ENCODE data around the gene XYLT1.

DNA sequence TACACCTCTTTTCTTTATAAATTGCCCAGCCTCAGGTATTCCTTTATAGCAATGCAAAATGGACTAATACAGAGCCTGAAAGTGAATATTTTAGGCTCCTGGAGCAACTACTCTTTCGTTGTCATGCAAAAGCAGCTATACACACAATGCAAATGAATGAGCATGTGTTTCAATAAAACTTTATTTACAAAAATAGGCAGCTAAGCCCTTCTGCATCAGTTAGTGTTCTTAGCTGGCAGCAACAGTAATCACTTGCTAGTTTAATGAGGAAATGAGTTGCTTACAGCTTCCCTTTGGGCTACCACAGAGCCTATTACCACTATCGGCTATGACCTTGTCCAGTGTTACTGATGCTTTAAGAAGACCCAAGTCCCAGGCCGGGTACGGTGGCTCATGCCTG lies 402.9 kb downstream of the XYLT1 start:
- no peak for TF ChIP-seq CEBPB (IDR thresholded peaks at IDR 0.05; ENCODE audit: low read depth, low read length)
- TF ChIP-seq MAZ (IDR thresholded peaks at IDR 0.05; ENCODE audit: borderline replicate concordance, low read depth, low read length) = no peak
- TF ChIP-seq RAD21 (IDR thresholded peaks at IDR 0.05; ENCODE audit: low read length) = no peak
- no peak for TF ChIP-seq POLR2A (IDR thresholded peaks at IDR 0.05; ENCODE audit: low read depth, low read length)
- no peak for TF ChIP-seq MXI1 (IDR thresholded peaks at IDR 0.05; ENCODE audit: borderline replicate concordance, low read depth, low read length)
- TF ChIP-seq, protein P1, sequence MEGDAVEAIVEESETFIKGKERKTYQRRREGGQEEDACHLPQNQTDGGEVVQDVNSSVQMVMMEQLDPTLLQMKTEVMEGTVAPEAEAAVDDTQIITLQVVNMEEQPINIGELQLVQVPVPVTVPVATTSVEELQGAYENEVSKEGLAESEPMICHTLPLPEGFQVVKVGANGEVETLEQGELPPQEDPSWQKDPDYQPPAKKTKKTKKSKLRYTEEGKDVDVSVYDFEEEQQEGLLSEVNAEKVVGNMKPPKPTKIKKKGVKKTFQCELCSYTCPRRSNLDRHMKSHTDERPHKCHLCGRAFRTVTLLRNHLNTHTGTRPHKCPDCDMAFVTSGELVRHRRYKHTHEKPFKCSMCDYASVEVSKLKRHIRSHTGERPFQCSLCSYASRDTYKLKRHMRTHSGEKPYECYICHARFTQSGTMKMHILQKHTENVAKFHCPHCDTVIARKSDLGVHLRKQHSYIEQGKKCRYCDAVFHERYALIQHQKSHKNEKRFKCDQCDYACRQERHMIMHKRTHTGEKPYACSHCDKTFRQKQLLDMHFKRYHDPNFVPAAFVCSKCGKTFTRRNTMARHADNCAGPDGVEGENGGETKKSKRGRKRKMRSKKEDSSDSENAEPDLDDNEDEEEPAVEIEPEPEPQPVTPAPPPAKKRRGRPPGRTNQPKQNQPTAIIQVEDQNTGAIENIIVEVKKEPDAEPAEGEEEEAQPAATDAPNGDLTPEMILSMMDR (conservative IDR thresholded peaks at IDR 0.05; ENCODE audit: low read depth, low read length) = no peak
- TF ChIP-seq BHLHE40 (IDR thresholded peaks at IDR 0.05; ENCODE audit: low read depth, low read length) = no peak
- TF ChIP-seq, protein P2, sequence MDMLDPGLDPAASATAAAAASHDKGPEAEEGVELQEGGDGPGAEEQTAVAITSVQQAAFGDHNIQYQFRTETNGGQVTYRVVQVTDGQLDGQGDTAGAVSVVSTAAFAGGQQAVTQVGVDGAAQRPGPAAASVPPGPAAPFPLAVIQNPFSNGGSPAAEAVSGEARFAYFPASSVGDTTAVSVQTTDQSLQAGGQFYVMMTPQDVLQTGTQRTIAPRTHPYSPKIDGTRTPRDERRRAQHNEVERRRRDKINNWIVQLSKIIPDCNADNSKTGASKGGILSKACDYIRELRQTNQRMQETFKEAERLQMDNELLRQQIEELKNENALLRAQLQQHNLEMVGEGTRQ (IDR thresholded peaks at IDR 0.05; ENCODE audit: low read depth, low read length) = no peak
- TF ChIP-seq, protein P3, sequence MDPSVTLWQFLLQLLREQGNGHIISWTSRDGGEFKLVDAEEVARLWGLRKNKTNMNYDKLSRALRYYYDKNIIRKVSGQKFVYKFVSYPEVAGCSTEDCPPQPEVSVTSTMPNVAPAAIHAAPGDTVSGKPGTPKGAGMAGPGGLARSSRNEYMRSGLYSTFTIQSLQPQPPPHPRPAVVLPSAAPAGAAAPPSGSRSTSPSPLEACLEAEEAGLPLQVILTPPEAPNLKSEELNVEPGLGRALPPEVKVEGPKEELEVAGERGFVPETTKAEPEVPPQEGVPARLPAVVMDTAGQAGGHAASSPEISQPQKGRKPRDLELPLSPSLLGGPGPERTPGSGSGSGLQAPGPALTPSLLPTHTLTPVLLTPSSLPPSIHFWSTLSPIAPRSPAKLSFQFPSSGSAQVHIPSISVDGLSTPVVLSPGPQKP (IDR thresholded peaks at IDR 0.05; ENCODE audit: borderline replicate concordance, low read depth, low read length) = no peak
- TF ChIP-seq RFX5 (IDR thresholded peaks at IDR 0.05; ENCODE audit: low read depth, low read length) = no peak
- no peak for TF ChIP-seq CHD1 (IDR thresholded peaks at IDR 0.05; ENCODE audit: low read depth, low read length)
- no peak for TF ChIP-seq SMC3 (IDR thresholded peaks at IDR 0.05; ENCODE audit: low read depth, low read length)
